Adipose tissue (tissue), 3 donors: Measurements from ENCODE around the gene TMBIM1. TPM values are rescaled to one million over a fixed set of nuclear protein-coding genes. Genes with fewer than 3 reads are reported as not detected.

Experiments used
- H3K27ac ChIP-seq: one replicate; pipeline ENCODE4 v1.5.1; 2013; ENCODE audit warnings: low read depth, low read length
- WGBS, 3 donors: extraction: QIAGEN DNeasy Blood & Tissue Kit; methylation state at CpG; one replicate each; pipeline ENCODE4 v1.1.7; 2013; 5-methylcytosine and 5-hydroxymethylcytosine counted together
- polyA plus RNA-seq, 3 donors: library from polyadenylated mRNA; stranded (reverse); fragments of 200-250 nt; gene quantifications; one replicate each; pipeline ENCODE4 v1.2.3, GENCODE V29; 2013
- donor health status: healthy with polysubstance abuse.
- donor health status: Bipolar disorder and iron deficiency.
- donor health status: healthy.

Gene TMBIM1
- polyA plus RNA-seq, 3 donors = 127 to 507 (median 227) TPM

DNA sequence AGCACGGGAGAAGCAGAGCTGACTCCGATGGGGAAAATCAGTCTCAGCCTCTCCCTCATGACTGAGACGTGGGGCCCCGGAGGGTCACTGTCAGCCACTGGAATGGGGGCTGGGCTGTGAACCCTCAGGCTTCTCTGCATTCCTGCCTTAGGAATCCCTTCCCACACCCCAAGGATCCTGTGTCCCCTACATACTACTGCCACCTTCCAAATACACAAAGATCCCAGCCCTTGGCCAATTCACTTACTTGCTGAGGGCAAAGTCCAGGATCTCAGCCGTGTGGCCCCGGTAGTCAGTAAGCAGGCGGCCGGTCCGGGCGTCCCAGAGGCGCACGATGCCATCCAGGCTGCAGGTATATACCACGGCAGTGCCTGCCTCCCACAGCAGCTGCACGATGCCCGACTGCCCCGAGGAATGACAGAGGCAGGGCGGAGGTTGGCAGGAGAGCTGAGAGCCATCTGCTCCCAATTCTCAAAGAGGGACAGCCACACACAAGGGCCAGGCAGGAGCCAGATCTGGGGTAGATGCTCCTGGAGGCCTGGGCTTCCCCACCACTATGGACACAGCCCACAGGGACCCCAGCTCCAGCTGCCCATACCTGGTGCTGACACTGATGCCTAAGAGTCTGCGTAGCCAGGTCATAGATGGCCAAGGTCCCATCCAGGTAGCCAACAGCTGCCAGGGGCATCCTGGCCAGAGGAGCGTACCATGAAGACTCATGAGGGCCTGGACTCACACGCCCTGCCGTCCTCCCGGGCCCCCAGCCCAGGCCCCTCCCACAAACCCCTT lies 27.3 kb downstream of the TMBIM1 start:
- 57 to 89% (median 82%) methylated on average over 22 of the region's 22 CpGs for WGBS, 3 donors
- no peak overlapping the region for H3K27ac ChIP-seq

DNA sequence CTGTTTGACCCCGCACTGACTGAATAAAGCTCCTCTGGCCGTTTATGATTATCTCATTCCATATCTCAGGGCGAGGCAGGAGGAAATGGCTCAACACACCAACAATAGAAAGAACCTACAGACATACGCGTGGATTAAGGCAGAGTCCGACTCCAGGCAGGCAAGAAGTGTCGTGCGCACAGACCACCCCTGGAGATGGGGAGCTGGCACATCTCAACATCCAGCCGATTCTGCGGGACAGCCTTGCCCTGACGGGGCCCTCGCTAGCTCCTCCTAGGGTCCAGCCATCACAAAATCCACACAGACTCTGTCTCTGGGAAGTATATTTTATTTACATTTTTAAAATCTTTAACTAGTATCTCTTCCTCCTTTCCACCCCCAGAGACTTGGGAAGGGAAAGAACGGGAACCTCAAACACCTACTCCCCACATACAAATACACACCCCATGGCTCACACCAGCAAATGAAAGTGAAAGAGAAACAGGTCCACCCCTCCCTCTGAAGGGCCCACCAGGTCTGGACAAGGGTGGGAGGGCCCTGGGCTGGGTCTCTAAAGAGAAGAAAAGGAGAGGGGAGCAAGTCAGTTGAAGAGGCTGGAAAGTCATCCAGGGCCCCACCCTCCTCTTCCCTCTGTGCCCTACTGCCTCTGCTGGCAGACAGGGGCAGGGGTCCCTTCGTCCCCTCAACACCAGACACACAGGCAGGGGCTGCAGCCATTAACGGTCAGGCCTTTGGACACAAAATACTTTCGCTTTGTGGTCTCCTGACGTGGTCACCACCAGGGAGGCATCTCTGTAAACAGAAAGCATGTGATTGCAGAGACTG lies 28.3 kb downstream of the TMBIM1 start:
- WGBS, 3 donors = 67 to 80% (median 75%) methylated on average over 17 of the region's 17 CpGs

DNA sequence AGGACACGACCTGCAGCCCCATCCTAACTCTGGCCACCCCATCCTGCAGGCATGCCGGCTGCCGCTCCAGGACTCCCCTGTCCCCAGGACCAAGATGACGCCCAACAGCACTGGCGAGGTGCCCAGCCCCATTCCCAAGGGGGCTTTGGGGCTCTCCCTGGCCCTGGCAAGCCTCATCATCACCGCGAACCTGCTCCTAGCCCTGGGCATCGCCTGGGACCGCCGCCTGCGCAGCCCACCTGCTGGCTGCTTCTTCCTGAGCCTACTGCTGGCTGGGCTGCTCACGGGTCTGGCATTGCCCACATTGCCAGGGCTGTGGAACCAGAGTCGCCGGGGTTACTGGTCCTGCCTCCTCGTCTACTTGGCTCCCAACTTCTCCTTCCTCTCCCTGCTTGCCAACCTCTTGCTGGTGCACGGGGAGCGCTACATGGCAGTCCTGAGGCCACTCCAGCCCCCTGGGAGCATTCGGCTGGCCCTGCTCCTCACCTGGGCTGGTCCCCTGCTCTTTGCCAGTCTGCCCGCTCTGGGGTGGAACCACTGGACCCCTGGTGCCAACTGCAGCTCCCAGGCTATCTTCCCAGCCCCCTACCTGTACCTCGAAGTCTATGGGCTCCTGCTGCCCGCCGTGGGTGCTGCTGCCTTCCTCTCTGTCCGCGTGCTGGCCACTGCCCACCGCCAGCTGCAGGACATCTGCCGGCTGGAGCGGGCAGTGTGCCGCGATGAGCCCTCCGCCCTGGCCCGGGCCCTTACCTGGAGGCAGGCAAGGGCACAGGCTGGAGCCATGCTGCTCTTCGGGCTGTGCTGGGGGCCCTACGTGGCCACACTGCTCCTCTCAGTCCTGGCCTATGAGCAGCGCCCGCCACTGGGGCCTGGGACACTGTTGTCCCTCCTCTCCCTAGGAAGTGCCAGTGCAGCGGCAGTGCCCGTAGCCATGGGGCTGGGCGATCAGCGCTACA lies 29.4 kb downstream of the TMBIM1 start:
- no peak overlapping the region for H3K27ac ChIP-seq
- 81 to 88% (median 84%) methylated on average over 35 to 39 of the region's 39 CpGs for WGBS, 3 donors

More for the DNA sequence above, 28.3 kb downstream of the TMBIM1 start:
- no peak overlapping the region for H3K27ac ChIP-seq

DNA sequence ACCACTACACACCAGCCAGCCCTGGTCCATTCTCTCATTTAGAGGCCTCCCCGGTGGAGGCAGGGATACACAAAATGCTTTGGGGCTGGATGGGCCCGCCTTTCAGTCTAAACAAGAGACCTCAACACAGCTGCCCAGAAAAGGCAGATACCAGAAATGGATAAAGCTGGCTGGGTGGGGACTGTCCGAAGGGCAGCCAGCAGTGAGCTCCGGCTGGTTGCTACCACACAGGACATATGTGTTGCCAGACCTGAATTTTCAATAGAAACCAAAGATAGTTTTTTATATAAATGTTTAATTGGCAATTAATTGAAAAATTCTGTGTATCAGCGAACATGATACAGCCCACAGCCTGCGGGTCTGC lies 30.1 kb downstream of the TMBIM1 start:
- WGBS, 3 donors = 81 to 83% (median 81%) methylated on average over 6 of the region's 6 CpGs
- no peak overlapping the region for H3K27ac ChIP-seq

DNA sequence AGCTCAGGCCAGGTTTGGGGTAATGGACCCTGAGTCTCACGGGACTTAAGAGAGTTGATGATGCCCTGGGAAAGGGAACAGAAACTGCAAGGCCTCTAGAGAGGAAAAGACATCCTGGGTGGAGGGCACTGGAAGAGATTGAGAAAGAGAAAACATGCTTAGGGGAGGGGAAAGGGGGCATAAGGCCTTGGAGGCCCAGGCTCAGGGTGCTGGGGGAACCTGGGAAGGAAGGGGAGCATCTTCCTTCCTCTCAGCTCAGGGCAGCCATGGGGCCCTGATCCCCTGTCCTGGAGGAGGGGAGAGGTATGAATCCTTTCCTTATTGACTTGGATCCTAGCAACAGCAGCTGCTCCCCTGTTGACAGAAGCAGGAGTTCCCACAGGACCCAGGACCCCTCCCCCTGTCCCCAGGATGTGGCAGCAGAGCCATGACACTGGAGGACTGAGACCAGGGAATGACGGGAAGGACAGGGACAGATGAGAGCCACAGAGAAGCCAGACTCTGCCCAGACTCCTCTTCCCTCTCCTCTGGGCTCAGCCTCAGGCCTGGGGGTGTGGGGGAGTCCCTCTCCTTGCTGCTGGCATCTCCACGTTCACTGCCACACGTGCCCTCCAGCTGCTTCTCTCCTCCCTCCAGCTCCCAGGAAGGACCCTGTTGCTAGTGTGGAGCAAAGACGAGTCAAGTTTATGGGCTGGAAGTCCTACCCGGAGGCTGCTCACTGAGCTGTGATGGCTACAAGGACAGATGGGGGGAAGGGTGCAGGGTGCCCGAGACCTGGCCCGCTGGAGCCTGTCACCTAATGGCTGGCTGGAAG lies 30.7 kb downstream of the TMBIM1 start:
- 59 to 62% (median 60%) methylated on average over 7 to 8 of the region's 8 CpGs for WGBS, 3 donors
- H3K27ac ChIP-seq = no peak overlapping the region

DNA sequence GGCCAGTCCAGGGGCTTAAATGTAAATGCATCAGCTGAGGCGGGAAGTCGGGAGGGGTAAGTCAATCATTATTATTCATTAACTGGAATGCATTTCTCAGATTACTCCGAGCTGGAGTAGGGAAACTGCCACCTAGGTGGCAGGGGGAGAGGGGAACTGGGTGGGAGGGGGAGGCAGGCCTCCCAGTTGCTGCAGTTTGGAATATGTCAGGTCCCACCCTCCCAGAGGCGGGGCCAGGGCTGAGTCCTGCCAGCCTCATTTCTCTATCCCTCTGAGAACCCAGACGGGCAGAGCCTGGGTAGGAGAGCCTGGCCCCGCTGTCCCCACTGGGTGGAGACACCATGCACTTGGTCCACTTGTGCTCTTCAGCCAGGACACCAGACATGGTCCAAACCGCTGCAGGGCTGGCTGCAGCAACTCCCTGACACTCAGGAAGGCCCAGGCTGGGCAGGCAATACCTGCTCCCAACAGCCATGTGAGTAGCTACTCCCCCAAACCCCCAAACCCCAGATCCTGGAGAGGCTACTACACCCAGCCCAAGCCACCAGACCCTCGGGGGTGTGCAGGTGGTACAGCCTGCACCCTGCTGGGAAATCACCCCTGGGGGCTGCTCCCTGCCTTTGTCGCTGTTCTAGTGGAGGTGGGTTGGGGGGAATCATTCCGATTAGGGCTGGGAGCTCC lies 31.4 kb downstream of the TMBIM1 start, which contains the start of gene GPBAR1:
TSS of gene GPBAR1 (plus strand) at position 274 of the 681 bp plus-strand sequence. CDS start 1,710 bp downstream, outside the sequence.
- 47 to 67% (median 61%) methylated on average over 10 of the region's 10 CpGs for WGBS, 3 donors
- peak within 1 kb of the TSS; percentile 61 for H3K27ac ChIP-seq

DNA sequence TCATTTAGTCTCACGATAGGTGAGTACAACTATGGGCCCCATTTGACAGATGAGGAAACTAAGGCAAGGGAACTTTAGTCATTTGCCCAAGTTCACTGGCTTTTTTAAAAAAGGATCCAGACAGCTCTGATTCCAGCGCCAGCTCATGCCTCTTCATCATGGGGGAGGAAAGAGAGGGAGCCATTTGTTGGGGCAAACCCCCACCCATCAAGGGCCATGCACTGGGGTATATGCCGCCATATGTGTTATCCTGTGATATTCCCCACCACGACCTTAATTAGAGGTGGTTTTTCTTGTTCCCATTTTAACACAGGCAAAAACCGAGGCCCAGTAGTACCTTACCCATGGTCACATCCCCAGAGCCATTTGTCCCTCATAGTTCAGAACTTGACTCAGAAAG lies 32.1 kb downstream of the TMBIM1 start:
- peak overlapping the region; percentile 61 for H3K27ac ChIP-seq
- WGBS, 3 donors = 77 to 83% (median 83%) methylated on average over 5 of the region's 5 CpGs

DNA sequence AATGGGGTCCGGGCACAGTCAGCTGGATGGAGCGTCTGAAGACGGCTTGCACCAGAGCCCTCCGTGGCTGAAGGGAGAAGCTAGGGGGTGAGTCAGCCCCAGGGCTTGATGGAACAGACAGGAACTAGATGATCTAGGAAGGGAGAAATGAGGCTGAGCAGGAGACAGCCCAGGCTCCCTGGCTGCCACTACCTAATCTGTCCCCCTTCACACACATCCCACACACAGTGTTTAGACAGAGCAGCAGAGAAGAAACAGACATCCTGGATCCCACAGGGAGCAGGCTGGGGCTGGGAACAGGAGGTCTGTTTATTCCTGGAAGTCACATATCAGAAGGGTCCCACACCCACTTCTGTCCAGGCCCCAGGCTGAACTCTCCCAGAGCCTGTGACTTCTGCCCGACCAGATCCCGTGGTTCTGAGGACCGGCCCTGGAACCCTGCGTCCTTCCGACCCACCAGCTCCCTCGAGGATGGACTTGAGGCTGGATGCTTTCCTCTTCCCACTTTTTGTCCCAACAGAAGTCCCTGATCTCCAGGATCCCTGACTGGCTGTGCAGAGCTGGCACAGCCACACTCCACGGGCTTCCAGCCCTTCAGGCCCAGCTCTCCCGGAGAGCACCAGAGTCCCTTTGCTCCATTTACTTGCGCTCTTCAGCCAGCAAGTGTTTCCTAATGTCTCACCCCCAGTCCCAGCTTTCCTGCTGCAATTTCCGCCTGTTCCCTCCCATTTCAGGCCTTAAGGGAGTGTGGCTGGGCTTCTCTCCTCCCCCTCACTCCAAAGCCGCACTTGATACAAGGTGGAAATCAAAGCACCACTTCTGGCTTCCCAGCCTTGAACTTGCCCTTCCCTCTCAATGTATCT lies 33.0 kb downstream of the TMBIM1 start:
- peak overlapping the region; percentile 61 for H3K27ac ChIP-seq
- 32 to 65% (median 37%) methylated on average over 15 of the region's 15 CpGs for WGBS, 3 donors

DNA sequence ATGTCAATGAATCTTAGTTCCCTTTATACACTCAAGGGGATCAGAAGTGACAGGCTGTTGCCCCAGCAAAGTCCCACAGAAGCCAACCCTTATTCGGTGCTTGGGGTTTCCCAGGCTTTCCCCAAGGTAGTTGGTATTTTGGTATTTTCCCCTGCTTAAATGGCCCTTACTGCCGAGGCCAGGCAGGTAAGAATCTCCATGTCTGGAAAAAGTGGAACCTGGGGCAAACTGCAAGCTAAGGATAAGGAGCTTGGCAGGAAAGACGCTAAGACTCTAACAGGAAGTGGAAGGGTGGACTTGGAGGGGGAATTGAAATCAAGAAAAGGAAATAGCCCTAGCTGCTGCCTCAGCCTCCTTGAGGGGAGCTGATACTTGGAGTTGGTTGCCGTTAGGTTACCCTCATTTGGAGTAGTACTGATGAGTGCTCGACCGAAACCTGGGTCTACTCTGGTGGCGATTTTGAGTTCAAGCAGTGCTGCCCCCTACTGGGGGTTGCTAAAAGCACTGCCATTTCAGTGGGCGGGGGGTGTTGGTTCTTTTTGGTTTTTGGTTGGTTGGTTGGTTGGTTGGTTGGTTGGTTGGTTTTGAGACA lies 34.8 kb downstream of the TMBIM1 start:
- 36 to 47% (median 39%) methylated on average over 8 of the region's 8 CpGs for WGBS, 3 donors
- no peak overlapping the region for H3K27ac ChIP-seq

DNA sequence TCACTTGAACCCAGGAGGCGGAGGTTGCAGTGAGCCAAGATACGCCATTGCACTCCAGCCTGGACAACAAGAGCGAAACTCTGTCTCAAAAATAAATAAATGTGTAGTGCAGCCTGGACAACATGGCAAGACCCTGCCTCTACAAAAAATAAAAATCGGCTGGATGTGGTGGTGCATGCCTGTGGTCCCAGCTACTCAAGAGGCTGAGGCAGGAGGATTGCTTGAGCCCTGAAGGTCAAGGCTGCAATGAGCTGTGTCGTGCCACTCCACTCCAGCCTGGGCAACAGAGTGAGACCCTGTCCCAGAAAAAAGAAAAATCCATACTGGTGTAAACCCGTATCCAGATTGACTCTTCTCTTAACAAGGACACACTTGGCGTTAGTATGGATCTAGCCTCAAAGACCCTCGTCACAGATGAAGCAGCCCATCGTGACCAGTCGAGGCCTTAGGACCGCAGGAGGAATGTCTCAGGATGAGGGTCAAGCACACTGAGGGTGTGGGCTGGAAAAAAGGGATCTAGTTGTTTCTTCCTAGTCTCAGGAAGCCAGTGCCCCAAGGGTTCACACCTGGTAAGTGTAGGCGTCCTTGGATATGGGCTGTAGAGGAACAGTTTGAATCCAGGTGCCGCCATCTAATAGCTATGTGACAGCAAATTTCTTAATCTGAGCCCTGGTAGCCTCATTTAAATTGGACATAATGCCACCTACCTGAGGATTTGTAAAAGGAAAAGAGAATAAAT lies 35.5 kb downstream of the TMBIM1 start:
- no peak overlapping the region for H3K27ac ChIP-seq
- WGBS, 3 donors = 92 to 96% (median 92%) methylated on average over 13 of the region's 13 CpGs

DNA sequence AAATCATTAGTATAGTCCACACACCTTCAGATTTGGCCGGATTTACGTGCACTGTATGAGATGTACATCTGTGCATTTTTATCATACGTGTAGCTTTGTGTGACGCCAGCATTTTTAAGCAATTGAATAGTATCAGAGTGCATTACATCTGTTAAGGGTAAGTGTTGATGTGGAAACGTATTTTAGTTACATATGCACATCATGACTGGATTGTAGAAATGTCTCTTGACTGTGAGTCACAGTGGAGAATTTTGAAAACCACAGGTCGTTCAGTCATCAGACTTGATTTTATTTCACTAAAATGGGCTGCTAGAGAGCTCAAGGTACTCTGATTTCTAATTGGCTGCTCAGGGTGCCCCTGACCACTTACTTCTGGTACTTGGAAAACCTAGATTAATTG lies 36.9 kb downstream of the TMBIM1 start:
- no peak overlapping the region for H3K27ac ChIP-seq
- WGBS, 3 donors = 75 to 91% (median 88%) methylated on average over 6 of the region's 6 CpGs

DNA sequence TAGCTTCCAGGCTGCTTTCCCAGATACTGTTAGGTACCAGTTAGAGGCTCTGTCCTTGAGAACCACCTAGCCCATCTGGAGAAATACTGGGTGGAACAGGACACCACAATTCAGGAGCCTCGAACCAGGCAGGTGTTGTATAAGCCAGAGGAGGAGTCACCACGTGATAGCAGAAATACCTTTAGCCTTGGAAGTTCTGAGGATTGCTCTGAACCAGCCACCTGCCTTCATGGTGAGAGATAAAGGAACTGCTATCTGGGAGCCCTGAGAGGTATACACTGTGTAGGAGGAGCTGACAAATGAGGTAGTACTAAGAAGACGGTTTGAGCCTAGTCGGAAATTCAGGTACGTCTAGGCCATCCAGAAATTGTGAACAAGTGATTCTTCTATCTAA lies 39.1 kb downstream of the TMBIM1 start:
- WGBS, 3 donors = 63 to 84% (median 77%) methylated on average over 5 of the region's 5 CpGs
- H3K27ac ChIP-seq = no peak overlapping the region

DNA sequence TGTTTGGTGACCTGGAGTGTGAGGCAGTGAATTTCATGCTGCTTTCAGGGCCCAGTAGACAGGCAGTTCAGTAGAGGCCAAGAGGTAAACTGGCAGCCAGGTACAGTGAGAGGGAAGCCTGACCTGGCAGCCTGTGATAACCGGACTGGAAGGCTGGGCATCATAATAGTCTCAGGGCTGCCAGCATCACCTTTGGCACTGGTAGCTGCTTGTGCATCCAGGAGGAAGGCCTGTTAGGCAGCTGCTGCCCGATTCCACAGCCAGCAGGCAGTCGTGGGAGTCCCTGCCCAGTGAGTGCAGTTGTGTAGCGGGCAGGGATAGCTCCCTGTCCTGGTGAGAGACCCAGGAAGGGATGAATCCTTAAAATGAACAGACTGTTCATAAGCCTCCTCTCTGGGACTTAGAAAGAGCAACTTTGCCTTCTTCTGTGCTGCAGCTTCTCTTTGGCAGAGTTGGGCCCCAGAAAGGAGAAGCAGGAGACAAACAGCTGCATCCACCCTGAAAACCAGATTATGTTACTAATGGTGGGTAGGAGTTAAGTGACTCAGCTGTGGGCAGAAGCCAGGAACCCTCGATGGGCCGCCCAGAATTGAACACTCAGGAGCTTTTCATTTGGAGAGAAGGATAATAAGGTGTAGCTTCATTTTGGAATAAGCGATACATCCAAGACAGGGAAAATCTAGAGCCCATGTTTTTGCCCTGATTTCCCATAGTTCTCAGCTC lies 39.6 kb downstream of the TMBIM1 start:
- H3K27ac ChIP-seq = no peak overlapping the region
- 56 to 81% (median 61%) methylated on average over 7 of the region's 7 CpGs for WGBS, 3 donors

DNA sequence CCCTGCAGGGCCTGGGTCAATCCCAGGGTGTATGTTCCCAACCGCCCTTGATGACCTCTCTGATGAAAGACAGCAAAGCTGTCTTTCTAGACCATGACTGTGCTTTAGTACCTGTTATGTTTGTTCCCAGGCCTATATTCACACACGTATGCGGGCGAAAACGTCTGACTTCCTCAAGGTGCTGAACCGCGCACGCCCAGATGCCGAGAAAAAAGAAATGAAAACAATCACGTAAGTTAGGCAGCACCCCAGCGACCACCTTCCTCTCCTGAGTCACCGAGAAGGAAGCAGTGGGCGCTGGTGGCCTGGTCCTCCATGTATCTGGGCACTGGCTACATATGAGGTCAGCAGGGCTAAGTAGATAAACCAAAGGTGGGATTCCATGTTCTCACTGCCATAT lies 42.6 kb downstream of the TMBIM1 start:
- 92 to 95% (median 93%) methylated on average over 13 of the region's 13 CpGs for WGBS, 3 donors
- H3K27ac ChIP-seq = no peak overlapping the region

DNA sequence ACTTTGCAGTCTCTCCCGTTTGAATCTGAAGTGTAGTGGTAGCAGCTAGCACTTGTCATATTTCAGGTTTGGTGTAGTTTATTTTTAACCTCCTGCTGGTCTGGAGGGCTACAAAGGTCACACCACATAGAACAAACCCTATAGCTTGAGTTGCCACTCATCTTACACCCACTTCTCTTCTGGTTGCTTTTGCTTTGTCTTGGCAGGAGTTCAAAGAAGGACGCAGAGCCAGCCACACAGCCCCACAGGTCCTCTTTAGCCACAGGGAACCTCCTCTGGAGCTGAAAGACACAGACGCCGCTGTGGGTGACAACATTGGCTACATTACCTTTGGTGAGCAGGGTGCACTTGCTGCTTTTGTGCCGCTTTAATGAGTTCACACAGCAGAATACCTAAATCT lies 47.1 kb downstream of the TMBIM1 start:
- no peak overlapping the region for H3K27ac ChIP-seq
- WGBS, 3 donors = 76 to 81% (median 79%) methylated on average over 5 of the region's 5 CpGs
